Measurements from ENCODE around the gene GRIK4.

The GRIK4 gene

DNA sequence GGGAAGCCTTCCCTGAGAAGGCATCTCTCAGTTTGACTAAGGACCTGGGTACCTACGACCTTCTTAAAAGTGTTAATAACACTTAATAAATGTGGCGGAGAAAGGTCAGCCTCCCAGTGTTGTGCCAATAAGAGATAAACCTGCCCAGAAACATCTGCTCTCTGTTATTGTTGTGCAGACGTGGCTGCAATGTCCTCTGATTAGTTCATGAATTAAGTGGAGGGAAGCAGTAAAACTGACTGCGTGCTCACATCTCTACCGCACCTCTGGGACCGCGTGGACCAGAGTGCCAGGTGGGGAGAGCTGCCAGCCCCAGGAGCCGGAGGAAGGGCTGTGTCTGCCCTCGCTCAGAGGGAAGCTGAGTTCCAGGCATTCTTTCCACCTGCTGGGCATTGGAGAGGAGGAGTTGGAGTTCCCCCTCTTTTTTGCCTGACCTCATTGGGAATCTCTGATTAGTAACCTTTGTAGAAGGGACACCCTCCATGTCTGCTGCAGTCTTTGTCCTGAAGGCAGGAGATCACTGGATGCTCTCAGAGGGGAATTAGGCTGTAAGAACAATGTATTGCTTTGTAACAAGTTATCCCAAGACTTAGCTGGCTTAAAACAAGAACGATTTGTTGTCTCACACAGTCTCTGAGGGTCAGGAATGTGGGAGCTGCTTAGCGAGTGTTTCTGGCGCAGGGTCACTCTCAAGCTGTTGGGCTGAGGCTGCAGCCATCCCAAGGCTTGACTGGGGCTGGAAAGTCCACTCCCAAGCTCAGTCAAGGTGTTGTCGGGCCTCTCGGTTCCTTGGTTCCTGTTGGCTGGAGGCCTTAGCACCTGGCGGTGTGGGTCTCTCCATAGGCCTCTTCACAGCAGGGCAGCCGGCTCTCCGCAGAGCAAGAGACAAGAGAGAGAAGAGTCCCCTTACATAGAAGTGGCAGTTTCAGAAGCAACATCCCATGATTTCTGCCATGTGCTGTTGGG is 264.7 kb downstream of the GRIK4 start:
- Histone ChIP-seq H3K9ac (ENCODE audit: low read length) (no peak overlapping the region), H3K36me3 (ENCODE audit: insufficient read depth, low read length) (no peaks in the 10 kb centered on the region), H3K9me3 (ENCODE audit: low read length) (no peaks in the 10 kb centered on the region), H3K27me3 (ENCODE audit: insufficient read depth, low read length) (no peaks in the 10 kb centered on the region), H3K9me2 (ENCODE audit: low read depth, low read length) (no peaks in the 10 kb centered on the region), H3K4me3 (ENCODE audit: low read depth, low read length, poor library complexity, severe bottlenecking) (no peak overlapping the region), H3K4me1 (ENCODE audit: insufficient read depth, low read length, severe bottlenecking) (no peaks in the 10 kb centered on the region), H2AFZ (ENCODE audit: low read length) (no peak overlapping the region), H3K4me2 (ENCODE audit: low read length) (no peak overlapping the region), H4K20me1 (ENCODE audit: insufficient read depth, low read length) (no peaks in the 10 kb centered on the region), H3F3A (ENCODE audit: insufficient read depth, low read length) (no peaks in the 10 kb centered on the region), H3K27ac (ENCODE audit: low read depth, low read length, poor library complexity, severe bottlenecking) (no peak overlapping the region), H3K79me2 (ENCODE audit: insufficient read depth, low read length) (no peaks in the 10 kb centered on the region)
- TF ChIP-seq EZH2 (IDR thresholded peaks at IDR 0.05; ENCODE audit: borderline replicate concordance, low read length) (no peak), CTCF (IDR thresholded peaks at IDR 0.05; ENCODE audit: low read length) (no peak)

DNA sequence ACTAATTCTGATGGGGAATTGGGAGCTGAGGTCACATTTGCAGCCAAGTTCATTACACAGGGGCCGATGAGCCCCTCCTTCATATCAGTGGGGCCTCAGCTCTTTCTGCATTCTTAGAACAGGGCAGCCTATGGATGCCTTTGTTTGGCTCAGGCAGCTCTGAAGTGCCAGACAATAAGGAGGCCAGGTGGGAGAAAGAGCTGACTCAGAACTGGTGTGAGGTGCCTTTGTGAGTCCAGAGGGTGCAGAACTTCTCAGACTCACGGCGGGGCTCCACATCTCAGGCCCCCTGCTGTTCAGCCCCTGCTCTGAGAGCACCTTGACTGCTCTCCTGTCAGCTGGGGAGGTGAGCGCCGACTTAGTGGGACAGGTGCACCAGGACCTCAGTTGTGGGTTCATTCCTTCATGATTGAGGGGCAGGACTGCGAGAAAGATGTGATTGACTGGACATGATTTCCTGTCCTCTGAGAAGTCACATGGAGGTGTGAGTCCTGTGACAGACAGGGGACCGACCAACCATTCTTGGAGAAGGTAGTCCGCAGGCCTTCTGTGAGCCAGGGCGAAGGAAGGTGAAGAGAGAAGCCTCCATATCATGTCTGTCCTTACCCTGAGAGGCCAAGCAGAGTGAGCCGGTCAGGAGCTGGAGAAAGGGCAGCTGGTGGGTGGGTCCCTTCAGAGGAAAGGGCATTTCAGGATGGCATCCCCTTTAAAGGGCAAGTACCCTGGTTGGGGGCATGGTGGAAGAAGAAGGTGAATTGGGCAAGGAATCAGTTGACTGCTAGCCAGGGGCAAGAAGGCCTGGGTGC is 267.3 kb downstream of the GRIK4 start:
- H3K9me3 ChIP-seq (ENCODE audit: low read length), result no peaks in the 10 kb centered on the region
- no peak for TF ChIP-seq CTCF (IDR thresholded peaks at IDR 0.05; ENCODE audit: low read length)
- TF ChIP-seq EZH2 (IDR thresholded peaks at IDR 0.05; ENCODE audit: borderline replicate concordance, low read length), result no peak
- H3K27ac ChIP-seq (ENCODE audit: low read depth, low read length, poor library complexity, severe bottlenecking), result no peak overlapping the region
- H3K9me2 ChIP-seq (ENCODE audit: low read depth, low read length), result no peaks in the 10 kb centered on the region
- H3F3A ChIP-seq (ENCODE audit: insufficient read depth, low read length), result no peaks in the 10 kb centered on the region
- no peaks in the 10 kb centered on the region for H3K4me1 ChIP-seq (ENCODE audit: insufficient read depth, low read length, severe bottlenecking)
- no peak overlapping the region for H3K4me3 ChIP-seq (ENCODE audit: low read depth, low read length, poor library complexity, severe bottlenecking)
- no peak overlapping the region for H3K9ac ChIP-seq (ENCODE audit: low read length)
- no peaks in the 10 kb centered on the region for H3K27me3 ChIP-seq (ENCODE audit: insufficient read depth, low read length)
- H3K36me3 ChIP-seq (ENCODE audit: insufficient read depth, low read length), result no peaks in the 10 kb centered on the region
- H2AFZ ChIP-seq (ENCODE audit: low read length), result no peak overlapping the region
- no peaks in the 10 kb centered on the region for H3K79me2 ChIP-seq (ENCODE audit: insufficient read depth, low read length)
- no peak overlapping the region for H3K4me2 ChIP-seq (ENCODE audit: low read length)
- H4K20me1 ChIP-seq (ENCODE audit: insufficient read depth, low read length), result no peaks in the 10 kb centered on the region

DNA sequence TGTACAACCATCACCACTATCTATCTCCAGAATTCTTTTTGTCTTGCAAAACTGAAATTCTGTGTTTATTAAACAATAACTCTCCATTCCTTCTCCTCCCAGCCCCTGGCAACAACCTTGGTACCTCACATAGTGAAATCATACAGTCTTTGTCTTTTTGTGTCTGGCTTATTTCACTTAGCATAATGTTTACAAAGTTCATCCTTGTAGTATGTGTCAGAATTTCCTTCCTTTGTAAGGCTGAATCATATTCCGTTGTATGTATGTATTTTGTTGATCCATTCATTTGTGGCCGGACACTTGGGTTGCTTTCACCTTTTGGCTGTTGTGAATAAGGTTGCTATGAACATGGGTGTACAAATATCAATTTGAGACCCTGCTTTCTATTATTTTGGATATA is 268.7 kb downstream of the GRIK4 start:
- no peak overlapping the region for H3K27ac ChIP-seq (ENCODE audit: low read depth, low read length, poor library complexity, severe bottlenecking)

More for the DNA sequence above, 268.7 kb downstream of the GRIK4 start:
- no peak overlapping the region for H3K4me2 ChIP-seq (ENCODE audit: low read length)
- H3K9me3 ChIP-seq (ENCODE audit: low read length), result no peaks in the 10 kb centered on the region
- no peak overlapping the region for H2AFZ ChIP-seq (ENCODE audit: low read length)
- H3K36me3 ChIP-seq (ENCODE audit: insufficient read depth, low read length), result no peaks in the 10 kb centered on the region
- H3K9me2 ChIP-seq (ENCODE audit: low read depth, low read length), result no peaks in the 10 kb centered on the region
- TF ChIP-seq EZH2 (IDR thresholded peaks at IDR 0.05; ENCODE audit: borderline replicate concordance, low read length) (no peak), CTCF (IDR thresholded peaks at IDR 0.05; ENCODE audit: low read length) (no peak)
- no peak overlapping the region for H3K4me3 ChIP-seq (ENCODE audit: low read depth, low read length, poor library complexity, severe bottlenecking)
- no peaks in the 10 kb centered on the region for H3K79me2 ChIP-seq (ENCODE audit: insufficient read depth, low read length)
- H4K20me1 ChIP-seq (ENCODE audit: insufficient read depth, low read length), result no peaks in the 10 kb centered on the region
- no peak overlapping the region for H3K9ac ChIP-seq (ENCODE audit: low read length)
- no peaks in the 10 kb centered on the region for H3F3A ChIP-seq (ENCODE audit: insufficient read depth, low read length)
- H3K4me1 ChIP-seq (ENCODE audit: insufficient read depth, low read length, severe bottlenecking), result no peaks in the 10 kb centered on the region
- no peaks in the 10 kb centered on the region for H3K27me3 ChIP-seq (ENCODE audit: insufficient read depth, low read length)

All from OCI-LY1 (cell line).